ENCODE results near the gene RNASEH2A.
"Not testable (repeated sequence)": the region's sequence is repeated elsewhere in the genome, so short reads cannot be mapped to it uniquely, and the experiment has no call there.

RNASEH2A gene

GRCh38 chr19:12833418-12833737 lies 27.0 kb downstream of the RNASEH2A start:
- no peak for DNase-seq (ENCODE audit: low spot score)

DNA sequence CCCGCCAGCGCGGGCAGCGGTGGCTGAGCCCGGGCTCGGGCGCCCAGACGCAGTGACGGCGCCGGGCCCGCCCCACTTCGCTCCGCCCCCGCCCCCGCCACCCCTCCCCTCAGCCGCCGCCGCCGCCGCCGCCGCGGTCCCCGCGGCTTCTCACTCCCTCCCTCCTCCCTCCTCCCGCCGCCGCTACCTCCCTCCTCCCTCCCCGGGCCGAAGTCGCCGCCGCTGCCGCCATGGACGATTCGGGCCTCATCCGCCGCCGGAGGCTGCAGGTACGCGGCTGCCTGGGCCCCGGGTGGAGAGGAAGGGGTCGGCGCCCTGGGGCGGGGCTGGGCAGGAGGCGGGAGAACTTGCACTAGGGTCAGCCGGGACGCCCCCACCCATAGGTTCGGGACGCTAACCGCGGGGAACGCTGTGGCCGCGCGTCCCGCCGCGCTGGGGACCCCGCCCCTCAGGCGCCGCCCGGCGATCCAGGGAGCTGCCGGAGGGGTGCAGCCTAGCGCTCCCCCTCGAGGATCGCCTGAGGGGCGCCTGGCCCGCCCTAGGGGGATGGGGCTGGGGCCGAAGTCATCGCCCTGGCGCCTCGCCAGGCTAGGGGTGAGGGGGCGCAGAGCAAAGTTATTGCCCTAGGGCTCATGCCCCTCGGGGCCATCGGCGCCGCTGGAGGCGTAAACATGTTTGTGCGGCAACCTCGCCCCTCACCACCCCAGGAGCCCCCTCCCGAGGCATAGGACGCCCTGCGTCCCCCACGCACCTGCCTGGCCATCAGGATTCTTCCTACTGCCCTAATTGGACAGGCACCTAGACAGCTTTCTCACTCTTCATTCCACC lies 27.6 kb downstream of the RNASEH2A start:
- DNase-seq (ENCODE audit: low spot score), result peak; percentile 65

GRCh38 chr19:12834566-12834943 lies 28.2 kb downstream of the RNASEH2A start, which contains the start of gene RTBDN:
RTBDN (minus strand) TSS chr19:12834579; CDS start chr19:12829979, 4,600 bp downstream.
- peak; percentile 70 for DNase-seq (ENCODE audit: low spot score)

- DNase-seq (ENCODE audit: low spot score), result peak; percentile 81
Measured at GRCh38 chr19:12834976-12835757, 28.8 kb downstream of the RNASEH2A start.

- no peak for DNase-seq (ENCODE audit: low spot score)
Measured at GRCh38 chr19:12836529-12836863, 30.1 kb downstream of the RNASEH2A start.

DNA sequence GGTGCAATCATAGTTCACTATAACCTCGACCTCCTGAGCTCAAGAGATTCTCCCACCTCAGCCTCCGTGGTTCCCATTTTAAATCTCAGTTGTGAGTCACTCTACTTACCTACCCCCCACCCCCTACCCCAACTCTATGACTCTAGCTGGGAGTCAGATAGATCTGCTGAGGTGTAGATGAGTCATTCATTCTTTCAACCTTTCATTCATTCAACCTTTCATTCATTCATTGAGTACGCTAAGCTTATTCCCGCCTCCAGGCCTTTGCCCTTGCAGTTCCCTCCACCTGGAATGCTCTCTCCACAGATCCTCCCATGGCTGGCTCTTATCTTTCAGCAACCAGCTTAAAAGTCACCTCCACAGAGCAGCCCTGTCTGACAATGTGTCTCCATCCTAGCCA lies 30.8 kb downstream of the RNASEH2A start:
- no peak for DNase-seq (ENCODE audit: low spot score)

- peak; percentile 51 for DNase-seq (ENCODE audit: low spot score)
Measured at GRCh38 chr19:12838182-12838885, 31.9 kb downstream of the RNASEH2A start, which contains the start of gene MAST1. MAST1 (plus strand) TSS chr19:12838515; CDS start chr19:12838573, 58 bp downstream.

DNA sequence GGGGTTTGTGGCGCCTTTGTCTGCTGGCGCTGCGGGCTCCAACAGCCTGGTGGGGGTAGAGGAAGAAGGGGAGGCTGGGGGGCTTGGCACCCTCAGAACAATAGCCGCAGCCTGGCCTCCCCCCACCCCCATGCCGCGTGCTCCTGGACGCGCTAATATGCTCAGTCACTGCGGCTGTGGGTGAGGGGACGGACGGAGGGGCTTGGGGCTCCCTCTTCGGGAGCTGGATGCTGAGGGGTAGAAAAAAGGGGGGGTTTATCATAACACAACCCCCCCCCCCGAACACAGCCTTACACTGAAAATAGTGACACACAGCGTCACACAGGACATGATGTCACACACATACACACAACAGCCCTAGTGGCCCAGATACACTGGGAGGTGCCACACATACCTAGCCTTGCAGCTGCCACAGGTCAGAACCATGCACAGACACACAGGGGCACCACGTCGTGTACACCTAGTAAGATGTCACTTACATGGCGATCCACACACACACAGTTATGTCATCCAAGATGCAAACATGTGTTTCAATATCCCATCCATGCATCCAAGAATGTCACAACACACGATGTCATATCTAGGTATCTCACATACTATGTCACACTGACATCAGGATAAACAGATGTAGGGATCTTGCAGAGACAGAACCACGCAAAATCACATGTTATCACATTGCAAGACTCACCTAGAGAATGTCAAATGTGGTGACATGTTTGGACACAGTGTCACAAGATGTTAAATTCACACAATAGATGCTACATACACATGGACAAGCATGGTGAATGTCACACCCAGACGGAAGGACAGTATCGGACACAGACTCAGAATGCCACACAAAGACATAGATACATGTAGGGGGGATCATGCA lies 32.7 kb downstream of the RNASEH2A start:
- DNase-seq (ENCODE audit: low spot score), result no peak

GRCh38 chr19:12840091-12841079 lies 34.0 kb downstream of the RNASEH2A start:
- peak; percentile 71 for DNase-seq (ENCODE audit: low spot score)

DNA sequence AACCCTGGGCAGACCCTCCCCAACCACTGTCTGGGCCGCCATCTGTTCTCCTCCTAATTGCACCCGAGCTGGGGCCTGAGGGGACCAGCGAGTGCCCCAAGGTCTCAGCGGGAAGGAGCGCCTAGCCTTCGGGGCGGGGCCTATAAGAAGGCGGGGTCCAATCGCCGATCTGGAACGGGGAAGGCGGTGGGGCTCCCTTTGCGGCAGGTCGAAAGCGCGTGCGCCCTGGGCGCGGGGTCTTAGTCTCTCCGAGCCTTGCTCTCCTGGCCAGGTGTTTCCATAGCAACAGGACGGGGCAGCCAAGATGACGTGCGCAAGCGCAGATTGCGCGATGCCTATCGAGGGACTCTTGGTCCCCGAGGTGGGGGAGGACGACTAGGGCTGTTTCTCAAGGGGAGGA lies 34.7 kb downstream of the RNASEH2A start:
- peak; percentile 93 for DNase-seq (ENCODE audit: low spot score)

GRCh38 chr19:12842511-12842910 lies 36.1 kb downstream of the RNASEH2A start:
- no peak for DNase-seq (ENCODE audit: low spot score)

DNA sequence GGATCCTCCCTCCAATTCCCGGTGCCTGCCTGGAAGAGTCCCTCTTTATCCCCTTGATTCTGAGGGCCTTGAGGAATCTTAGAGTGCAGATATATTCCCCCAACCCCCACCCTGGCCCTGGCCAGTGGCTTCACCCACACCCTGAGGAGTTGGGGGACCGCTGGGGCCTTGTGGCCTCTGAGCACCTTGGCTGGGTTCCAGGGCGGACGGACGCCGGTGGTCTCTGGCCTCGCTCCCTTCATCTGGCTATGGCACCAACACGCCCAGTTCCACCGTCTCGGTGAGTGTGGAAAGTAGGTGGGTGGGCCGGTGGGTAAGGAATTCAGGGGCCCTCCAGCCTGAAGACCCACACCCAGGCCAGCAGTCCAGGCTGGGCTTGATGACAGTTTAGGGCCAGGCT lies 36.9 kb downstream of the RNASEH2A start:
- DNase-seq (ENCODE audit: low spot score), result no peak

DNA sequence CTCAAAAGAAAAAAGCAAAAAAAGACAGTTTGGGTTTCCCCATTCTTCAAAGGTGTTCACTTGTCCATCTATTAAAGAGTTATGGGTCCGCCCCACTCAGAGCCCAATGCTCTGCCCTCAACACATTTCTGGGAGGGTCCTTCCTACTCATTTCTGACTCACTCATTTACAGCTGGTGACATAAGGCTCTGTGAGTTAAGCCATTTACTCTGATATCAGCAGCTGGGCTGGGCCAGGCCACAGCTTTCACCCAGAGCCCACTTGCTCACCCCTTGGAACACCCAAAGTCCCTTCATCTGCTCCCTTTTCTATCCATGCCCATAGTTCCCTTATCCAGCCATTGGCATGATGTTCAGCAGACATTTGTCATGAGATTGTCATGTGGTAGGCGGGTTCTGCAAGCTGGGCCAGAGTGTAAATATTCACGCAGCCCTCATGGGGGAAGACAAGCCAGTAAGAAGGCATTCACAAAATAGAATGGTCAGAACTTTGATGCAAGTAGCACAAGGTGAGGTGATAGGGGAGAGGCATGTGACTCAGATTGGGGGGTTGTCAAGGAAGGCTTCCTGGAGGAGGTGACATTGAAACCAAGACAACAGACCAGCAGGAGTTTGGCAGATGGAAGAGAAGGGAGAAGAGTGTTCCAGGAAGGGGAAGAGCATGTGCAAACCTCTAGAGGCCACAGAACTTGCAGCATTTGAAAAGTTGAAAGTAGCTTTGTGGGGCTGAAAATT lies 37.8 kb downstream of the RNASEH2A start:
- no peak for DNase-seq (ENCODE audit: low spot score)

GRCh38 chr19:12846613-12847012 lies 40.2 kb downstream of the RNASEH2A start:
- not testable (repeated sequence) for DNase-seq (ENCODE audit: low spot score)

- DNase-seq (ENCODE audit: low spot score), result peak; percentile 75
Measured at GRCh38 chr19:12847159-12848139, 41.1 kb downstream of the RNASEH2A start.

- DNase-seq (ENCODE audit: low spot score), result no peak
Measured at GRCh38 chr19:12856653-12857052, 50.3 kb downstream of the RNASEH2A start.

- no peak for DNase-seq (ENCODE audit: low spot score)
Measured at GRCh38 chr19:12858041-12858928, 51.9 kb downstream of the RNASEH2A start.
